CD4-positive, alpha-beta T cell treated with Interferon gamma for 1 hour (primary cell): Measurements from ENCODE around the gene ZYG11A.

Experiments used
- DNase-seq: peaks from one replicate; pipeline ENCODE4 v3.0.0-alpha.2; 2020

Gene ZYG11A

GRCh38 chr1:52919051-52919722 lies 76.6 kb downstream of the ZYG11A start:
- no peak for DNase-seq

- no peak for DNase-seq
Observed at GRCh38 chr1:52919723-52920483, 77.3 kb downstream of the ZYG11A start.

- DNase-seq = no peak
Observed at GRCh38 chr1:52920791-52921291, 78.3 kb downstream of the ZYG11A start.

DNA sequence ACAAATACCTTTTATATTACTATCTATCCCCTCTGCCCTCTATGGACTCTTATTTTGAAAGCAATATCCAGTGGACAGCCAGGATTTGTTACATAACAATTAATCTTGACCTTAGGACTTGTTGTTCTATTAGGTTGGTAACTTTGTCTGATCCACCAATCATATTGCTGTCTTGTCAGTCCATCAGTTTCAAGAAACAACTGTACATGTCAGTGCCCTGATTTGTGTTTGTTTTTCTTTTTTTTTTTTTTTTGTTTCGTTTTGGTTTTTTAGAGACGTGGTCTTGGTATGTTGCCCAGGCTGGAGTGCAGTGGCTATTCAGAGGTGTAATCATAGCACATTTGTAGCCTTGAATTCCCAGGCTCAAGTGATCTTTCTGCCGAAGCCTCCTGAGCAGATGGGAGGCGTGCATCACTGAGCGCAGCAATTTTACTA lies 83.0 kb downstream of the ZYG11A start:
- no peak for DNase-seq

DNA sequence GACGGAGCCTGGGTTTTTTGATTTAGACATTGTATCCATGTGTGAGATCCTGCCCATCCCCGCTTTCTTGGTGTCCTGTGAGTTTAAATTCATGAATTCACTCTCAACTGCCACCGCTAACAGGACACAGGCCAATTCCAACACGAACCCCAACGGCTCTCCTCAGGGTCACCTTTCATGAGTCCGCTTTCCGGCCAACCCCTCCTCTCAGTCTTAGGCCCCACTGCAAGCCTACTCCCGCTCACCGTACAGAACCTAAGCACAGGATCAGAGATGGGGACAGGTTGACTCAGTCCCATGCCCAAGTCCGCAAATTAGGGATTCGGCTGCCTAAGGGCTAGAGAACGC lies 84.3 kb downstream of the ZYG11A start:
- no peak for DNase-seq

GRCh38 chr1:52927212-52928014 lies 84.9 kb downstream of the ZYG11A start, which contains the start of gene SCP2:
SCP2 (plus strand) TSS chr1:52927276; CDS start chr1:52927397, 121 bp downstream.
- DNase-seq = peak; percentile 77

GRCh38 chr1:52928015-52928404 lies 85.5 kb downstream of the ZYG11A start:
- DNase-seq = no peak

DNA sequence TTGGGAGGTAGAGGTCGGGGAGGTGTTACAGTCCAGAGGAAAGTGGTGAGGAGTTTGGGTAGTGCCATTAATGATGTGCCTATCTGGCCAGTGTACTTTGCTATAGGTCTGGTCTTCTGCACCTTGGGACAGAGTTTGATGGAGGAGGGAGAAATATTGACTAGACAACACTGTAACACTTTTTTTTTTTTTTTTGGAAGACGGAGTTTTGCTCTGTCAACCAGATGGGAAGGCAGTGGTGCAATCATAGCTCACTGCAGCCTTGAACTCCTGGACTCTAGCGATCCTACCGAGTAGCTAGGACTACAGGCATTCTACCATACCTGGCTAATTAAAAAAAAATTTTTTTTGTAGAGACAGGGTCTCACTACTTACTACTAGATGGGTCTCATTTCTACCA lies 86.5 kb downstream of the ZYG11A start:
- DNase-seq = no peak

DNA sequence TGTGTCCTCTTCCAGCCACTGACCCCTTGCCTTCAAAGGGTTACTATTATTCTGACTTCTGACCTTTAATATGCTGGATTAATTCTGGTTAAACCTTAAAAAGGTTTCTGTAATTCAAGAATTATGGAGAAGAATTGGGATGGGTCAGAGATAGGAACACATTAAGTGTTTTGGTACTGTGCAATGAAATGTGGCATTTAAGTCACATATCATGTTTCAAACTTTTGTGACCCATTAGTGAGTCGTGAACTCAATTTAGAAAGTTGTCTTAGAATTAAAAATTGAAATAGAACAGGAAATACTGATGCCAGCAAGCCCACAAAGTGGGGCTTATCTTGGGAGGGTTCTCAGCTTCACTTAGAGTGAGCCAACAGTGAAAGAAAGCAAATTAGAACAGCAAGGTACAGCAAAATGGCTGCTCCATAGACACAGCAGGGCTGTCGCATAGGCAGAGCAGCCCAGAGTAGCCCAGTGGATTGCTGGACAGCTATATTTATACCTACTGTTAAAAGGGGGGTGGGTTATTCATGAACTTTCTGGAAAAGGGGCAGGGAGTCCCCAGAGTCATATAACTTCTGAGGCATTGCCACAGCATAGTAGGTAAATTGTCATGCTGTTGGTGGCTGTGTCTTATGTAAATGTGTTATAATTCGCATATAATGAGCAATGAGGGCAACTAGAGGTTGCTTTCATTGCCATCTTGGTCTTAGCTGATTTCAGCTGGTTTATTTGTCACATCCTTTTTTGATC lies 95.0 kb downstream of the ZYG11A start:
- DNase-seq = no peak

DNA sequence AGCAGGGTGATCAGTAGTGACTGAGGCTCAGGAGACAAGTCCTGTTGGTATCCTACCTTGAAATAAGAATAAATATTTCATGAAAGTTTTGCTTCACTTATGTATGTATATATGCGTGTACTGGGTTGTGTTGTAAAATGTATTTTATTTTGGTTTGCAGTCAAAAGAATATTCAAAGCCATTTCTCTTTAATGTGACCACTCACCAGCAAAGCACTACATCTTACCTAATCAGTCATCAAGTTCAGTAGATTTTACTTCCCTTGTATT lies 95.6 kb downstream of the ZYG11A start:
- no peak for DNase-seq

- DNase-seq = no peak
Observed at GRCh38 chr1:52943876-52944416, 101.4 kb downstream of the ZYG11A start.

DNA sequence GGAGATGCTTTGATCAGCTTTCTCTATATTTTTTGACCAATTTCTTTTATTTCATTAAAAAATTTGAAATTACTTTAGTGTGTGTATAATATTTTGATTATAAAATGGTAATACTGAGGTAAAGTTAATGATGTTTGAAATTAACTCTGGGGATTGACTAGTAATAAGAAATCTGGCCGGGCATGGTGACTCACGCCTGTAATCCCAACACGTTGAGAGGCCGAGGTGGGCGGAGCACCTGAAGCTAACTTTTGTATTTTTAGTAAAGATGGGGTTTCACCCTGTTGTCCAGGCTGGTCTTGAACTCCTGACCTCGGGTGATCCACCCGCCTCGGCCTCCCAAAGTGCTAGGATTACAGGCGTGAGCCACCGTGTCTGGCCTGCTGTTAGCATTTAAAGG lies 102.0 kb downstream of the ZYG11A start:
- DNase-seq = no peak
